Left lung (tissue), 10 donors: ENCODE data around the gene SFTPB. TPM values are rescaled to one million over a fixed set of nuclear protein-coding genes. Genes with fewer than 3 reads are reported as not detected.
"Not testable (repeated sequence)": the region's sequence is repeated elsewhere in the genome, so short reads cannot be mapped to it uniquely, and the experiment has no call there.

Experiments
- ATAC-seq: fragments of 200-7000 bp; cut with Tn5 transposase; one replicate; pipeline ENCODE4 v1.9.1; 2020; ENCODE audit warnings: moderate library complexity
- DNase-seq, 4 donors: peaks; one replicate each; pipeline ENCODE4 v3.0.0-alpha.2; 2013 to 2020
- H3K27ac ChIP-seq, 2 donors: fragments of 200-600 bp; sonication (generic) in 1 of 2; one replicate each; pipeline versions ENCODE4 v1.5.0 to v1.8.0; 2020 to 2021
- H3K27me3 ChIP-seq, 2 donors: fragments of 200-600 bp; sonication (generic) in 1 of 2; one replicate each; pipeline versions ENCODE4 v1.5.0 to v1.8.0; 2020 to 2021
- H3K36me3 ChIP-seq, 2 donors: fragments of 200-600 bp; sonication (generic) in 1 of 2; one replicate each; pipeline versions ENCODE4 v1.5.0 to v1.8.0; 2020 to 2021
- H3K4me1 ChIP-seq, 2 donors: fragments of 200-600 bp; one replicate each; pipeline ENCODE4 v1.8.0; 2021
- H3K4me3 ChIP-seq, 2 donors: fragments of 200-600 bp; sonication (generic) in 1 of 2; one replicate each; pipeline versions ENCODE4 v1.5.0 to v1.8.0; 2020 to 2021; ENCODE audit warnings: mild to moderate bottlenecking in 1 of 2
- H3K9me3 ChIP-seq, 2 donors: fragments of 200-600 bp; sonication (generic) in 1 of 2; one replicate each; pipeline versions ENCODE4 v1.5.0 to v1.8.0; 2020 to 2021
- intact Hi-C, 2 donors: fragments of 100-400 bp; cut with DNase I; formaldehyde crosslinking; loops; one replicate each; pipeline versions ENCODE4 v1.11.2 to v1.14.2; 2022
- polyA plus RNA-seq, 6 donors: library from polyadenylated mRNA; unstranded; fragments of 120-200 nt; gene quantifications; one replicate each; pipeline ENCODE4 v1.2.1, GENCODE V29; 2013; ENCODE audit not compliant: insufficient read length in 6 of 6
- total RNA-seq, 2 donors: library from RNA; stranded (reverse); fragmentation: NEBNext Ultra II Directional; extraction: Animal tissue kit (Norgen Biotek cat#: 25700); gene quantifications; one replicate each; pipeline ENCODE4 v1.2.1, GENCODE V29; 2021
- TF ChIP-seq, protein P1 (sequence below), 2 donors: fragments of 200-600 bp; sonication (generic) in 1 of 2; IDR thresholded peaks; one replicate each; pipeline versions ENCODE4 v1.5.0 to v1.8.0; 2021; ENCODE audit warnings: antibody characterized with exemption in 2 of 2
- donor health status: DM: no; HTN: yes; CAD: no.
- donor health status: DM: no; HTN: no; CAD: no.

The SFTPB gene
- total and polyA plus RNA-seq, 8 donors: 183 to 18,328 (median 525) TPM

DNA sequence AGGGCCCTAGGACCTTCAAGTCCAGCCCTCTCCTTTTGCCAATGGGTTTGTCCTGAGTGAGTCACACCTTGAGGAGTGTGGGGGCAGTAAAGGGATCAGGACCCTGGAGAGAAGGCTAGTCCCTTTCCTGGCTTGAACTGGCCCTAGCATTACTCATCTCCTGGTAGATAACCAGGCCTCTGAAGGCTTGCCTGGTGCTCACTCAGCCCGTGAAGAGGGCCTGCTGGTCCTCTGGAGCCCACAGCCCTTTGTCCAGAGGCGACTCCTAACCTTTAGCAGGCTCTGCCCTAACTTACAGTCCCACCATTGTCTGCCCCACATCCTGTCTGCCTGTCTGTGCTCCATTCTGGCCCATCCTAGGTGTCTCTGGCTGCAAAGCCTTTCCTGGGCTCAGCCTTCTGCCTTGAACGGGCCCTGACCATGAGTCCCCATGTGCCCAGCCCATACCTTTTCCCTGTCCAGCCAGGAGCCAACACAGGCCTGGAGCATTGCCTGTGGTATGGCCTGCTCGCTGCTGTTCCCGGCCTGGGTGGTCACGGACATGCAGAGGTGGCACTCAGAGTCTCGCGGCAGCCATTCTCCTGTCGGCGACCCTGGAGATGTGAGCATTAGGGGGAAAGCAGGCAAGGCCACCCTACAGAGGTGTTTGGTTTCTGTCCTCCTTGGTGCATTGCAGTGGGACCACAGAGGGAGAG lies 5.0 kb downstream of the SFTPB start:
- no peak for ATAC-seq
- H3K27ac ChIP-seq: peak overlapping the region; percentile 82 to 94
- intact Hi-C loops: no loop called here

DNA sequence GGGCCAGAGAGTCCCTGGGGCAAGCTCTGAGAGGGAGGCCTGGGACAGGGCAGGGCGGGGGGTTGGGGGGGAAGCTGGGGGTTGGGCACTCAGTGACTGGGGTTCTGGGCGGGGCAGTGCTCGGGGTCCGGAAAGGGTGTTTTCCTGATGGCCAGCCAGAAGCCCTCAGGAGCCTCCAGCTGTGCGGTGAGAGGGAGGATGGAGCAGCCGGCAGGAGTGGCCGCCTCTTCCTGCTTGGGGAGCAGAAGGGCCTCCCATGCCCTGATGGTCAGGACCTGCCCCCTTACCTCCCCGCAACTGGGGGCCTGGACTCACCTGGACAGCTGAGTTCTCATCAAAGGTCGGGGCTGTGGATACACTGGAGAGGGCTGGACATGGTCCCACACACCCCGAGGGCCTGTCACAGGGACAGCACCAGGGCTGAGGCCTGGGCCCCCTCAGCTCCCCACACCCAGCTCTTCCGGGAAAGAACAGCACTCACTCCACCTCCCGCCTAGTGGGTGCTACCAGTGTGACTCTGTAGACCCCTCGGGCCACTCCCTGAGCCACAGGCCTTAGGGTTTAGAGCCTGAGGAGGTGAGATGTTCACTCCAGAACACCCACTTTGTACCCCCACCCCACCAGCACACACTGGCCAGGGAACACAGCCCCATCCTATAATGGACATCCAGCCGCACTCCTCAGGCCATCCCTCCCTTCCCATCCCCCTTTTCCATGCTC lies 6.7 kb downstream of the SFTPB start:
- DNase-seq: peak in 2 of 4 donors; percentile 65 to 84

More for the DNA sequence above, 5.0 kb downstream of the SFTPB start:
- no peak for DNase-seq
- TF ChIP-seq, protein P1, sequence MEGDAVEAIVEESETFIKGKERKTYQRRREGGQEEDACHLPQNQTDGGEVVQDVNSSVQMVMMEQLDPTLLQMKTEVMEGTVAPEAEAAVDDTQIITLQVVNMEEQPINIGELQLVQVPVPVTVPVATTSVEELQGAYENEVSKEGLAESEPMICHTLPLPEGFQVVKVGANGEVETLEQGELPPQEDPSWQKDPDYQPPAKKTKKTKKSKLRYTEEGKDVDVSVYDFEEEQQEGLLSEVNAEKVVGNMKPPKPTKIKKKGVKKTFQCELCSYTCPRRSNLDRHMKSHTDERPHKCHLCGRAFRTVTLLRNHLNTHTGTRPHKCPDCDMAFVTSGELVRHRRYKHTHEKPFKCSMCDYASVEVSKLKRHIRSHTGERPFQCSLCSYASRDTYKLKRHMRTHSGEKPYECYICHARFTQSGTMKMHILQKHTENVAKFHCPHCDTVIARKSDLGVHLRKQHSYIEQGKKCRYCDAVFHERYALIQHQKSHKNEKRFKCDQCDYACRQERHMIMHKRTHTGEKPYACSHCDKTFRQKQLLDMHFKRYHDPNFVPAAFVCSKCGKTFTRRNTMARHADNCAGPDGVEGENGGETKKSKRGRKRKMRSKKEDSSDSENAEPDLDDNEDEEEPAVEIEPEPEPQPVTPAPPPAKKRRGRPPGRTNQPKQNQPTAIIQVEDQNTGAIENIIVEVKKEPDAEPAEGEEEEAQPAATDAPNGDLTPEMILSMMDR (IDR thresholded peaks at IDR 0.05): no peak
- Histone ChIP-seq H3K9me3 (no peaks in the 10 kb centered on the region), H3K4me1 (peaks cover 3 to 30% of the 10 kb centered on the region in 2 donors), H3K4me3 (peak overlapping the region; percentile 31 to 36), H3K36me3 (peaks cover 0 to 12% of the 10 kb centered on the region in 2 donors), H3K27me3 (no peaks in the 10 kb centered on the region)

DNA sequence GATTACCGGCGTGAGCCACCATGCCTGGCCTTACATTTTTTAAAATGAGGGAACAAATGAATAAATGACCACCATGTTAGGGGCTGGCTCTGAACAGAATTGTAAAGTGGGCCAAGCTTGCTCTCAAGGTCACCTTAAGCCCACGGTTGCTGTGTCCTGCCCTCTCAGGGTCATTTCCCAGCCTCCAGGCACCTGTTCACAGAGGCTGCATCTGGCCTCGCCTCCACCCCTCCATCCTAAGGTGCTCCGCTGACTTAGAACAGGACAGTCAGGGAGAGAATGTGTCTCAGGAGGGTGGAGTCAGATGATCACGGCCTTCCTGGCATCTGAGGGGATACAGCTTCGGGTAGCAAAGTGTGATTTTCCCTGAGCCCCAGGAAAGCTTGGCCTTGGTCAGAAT lies 7.3 kb downstream of the SFTPB start:
- DNase-seq (peak in 1 of 4 donors; percentile 54), ATAC-seq (no peak)
- Histone ChIP-seq H3K9me3 (no peaks in the 10 kb centered on the region), H3K4me1 (peaks cover 3 to 30% of the 10 kb centered on the region in 2 donors), H3K4me3 (no peak overlapping the region), H3K27me3 (no peaks in the 10 kb centered on the region), H3K27ac (peak overlapping the region; percentile 82 to 94), H3K36me3 (peaks cover 0 to 26% of the 10 kb centered on the region in 2 donors)
- intact Hi-C loops: no loop called here
- TF ChIP-seq, protein P1 (IDR thresholded peaks at IDR 0.05): no peak

More for the DNA sequence above, 6.7 kb downstream of the SFTPB start:
- Histone ChIP-seq H3K4me1 (peaks cover 3 to 30% of the 10 kb centered on the region in 2 donors), H3K9me3 (no peaks in the 10 kb centered on the region), H3K36me3 (peaks cover 0 to 22% of the 10 kb centered on the region in 2 donors), H3K27ac (peak overlapping the region; percentile 82 to 94), H3K27me3 (no peaks in the 10 kb centered on the region), H3K4me3 (peak overlapping the region in 1 of 2 donors; percentile 6)
- TF ChIP-seq, protein P1 (IDR thresholded peaks at IDR 0.05): no peak
- intact Hi-C loops: no loop called here
- ATAC-seq: peak; percentile 0

DNA sequence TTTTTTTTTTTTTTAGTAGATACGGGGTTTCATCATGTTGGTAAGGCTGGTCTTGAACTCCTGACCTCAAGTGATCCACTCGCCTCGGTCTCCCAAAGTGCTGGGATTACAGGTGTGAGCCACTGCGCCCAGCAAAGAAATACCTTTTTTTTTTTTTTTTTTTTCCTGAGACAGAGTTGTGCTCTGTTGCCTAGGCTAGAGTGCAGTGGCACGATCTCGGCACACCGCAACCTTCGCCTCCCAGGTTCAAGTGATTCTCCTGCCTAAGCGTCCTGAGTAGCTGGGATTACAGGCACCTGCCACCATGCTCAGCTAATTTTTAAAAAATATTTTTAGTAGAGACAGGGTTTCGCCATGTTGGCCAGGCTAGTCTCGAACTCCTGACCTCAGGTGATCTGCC lies 7.7 kb downstream of the SFTPB start:
- H3K4me3 ChIP-seq, ATAC-seq, intact Hi-C loops, H3K27me3 ChIP-seq, DNase-seq, H3K9me3 ChIP-seq: not testable (repeated sequence)
- H3K36me3 ChIP-seq: peaks cover 0 to 26% of the 10 kb centered on the region in 2 donors
- H3K4me1 ChIP-seq: peaks cover 3 to 30% of the 10 kb centered on the region in 2 donors
- H3K27ac ChIP-seq: peak overlapping the region; percentile 82 to 94

DNA sequence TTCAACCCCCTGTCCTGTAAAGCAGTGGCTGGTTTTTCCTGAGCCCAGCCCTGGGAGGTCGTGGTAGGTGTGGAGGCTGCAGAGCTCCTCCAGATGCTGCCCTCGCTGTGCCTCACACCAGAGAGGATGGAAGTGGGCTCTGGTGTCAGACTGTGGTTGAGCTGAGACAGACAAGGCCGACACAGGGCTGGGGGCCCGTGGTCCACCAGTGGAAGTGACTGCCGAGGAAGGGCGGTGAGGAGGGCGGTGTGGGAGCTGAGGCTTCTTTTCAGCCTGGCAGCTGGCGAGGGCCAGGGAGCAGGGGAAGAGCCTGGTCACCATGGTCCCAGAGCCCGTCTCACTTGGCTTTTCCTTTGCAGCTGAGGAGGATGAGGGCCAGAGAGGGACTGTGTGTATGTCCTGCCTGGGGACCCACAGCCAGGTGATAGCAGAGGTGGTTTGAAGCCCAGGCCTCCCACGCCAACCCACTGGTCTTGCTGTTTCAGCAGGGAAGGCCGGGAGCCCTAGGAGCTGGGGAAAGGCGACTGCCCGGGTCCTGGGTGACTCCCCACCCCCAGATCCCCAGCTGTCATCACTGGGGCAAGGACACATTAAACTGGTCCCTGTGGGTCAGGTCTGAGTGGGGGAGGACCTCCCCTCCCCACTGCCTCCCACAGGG lies 8.5 kb downstream of the SFTPB start:
- no peaks in the 10 kb centered on the region for H3K9me3 ChIP-seq
- ATAC-seq (peak; percentile 22), DNase-seq (peak in 2 of 4 donors; percentile 83 to 86)
- intact Hi-C loops: no loop called here
- TF ChIP-seq, protein P1 (IDR thresholded peaks at IDR 0.05): no peak
- no peak overlapping the region for H3K4me3 ChIP-seq
- H3K36me3 ChIP-seq: peaks cover 0 to 29% of the 10 kb centered on the region in 2 donors
- no peaks in the 10 kb centered on the region for H3K27me3 ChIP-seq
- H3K27ac ChIP-seq: peak overlapping the region; percentile 13 to 20
- peaks cover 3 to 30% of the 10 kb centered on the region in 2 donors for H3K4me1 ChIP-seq

DNA sequence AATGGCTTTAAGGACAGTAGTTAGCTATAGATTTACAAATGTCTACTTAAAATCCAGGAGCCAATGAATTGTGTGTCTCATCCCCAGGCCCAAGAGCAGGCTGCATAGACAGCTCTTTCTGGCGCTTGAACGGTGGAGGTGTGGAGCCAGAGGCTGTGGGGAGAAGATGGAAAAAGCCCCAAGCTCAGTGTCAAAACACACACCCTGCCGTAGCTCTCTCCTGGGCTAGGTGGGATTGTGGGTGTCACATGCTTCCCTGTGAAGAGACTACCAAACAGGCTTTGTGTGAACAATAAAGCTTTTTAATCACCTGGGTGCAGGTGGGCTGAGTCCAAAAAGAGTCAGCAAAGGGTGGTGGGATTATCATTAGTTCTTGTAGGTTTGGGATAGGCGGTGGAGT lies 10.6 kb downstream of the SFTPB start:
- Histone ChIP-seq H3K4me1 (peaks cover 10 to 24% of the 10 kb centered on the region in 2 donors), H3K36me3 (peaks cover 0 to 40% of the 10 kb centered on the region in 2 donors), H3K27ac (peak overlapping the region; percentile 20 to 33)
- H3K9me3 ChIP-seq, H3K27me3 ChIP-seq, H3K4me3 ChIP-seq, intact Hi-C loops: not testable (repeated sequence)
- ATAC-seq (peak; percentile 1), DNase-seq (peak in 1 of 4 donors; percentile 53)
